Stimulated activated CD8-positive, alpha-beta memory T cell treated with anti-CD3 and anti-CD28 coated beads, Interleukin-2, amount 100 ng/mL, for 48 hours (primary cell): ENCODE data around the gene SNAPC2.
A peak's percentile ranks its signal among the peaks of the same experiment; 100 is the strongest.
"Not testable (repeated sequence)": the region's sequence is repeated elsewhere in the genome, so short reads cannot be mapped to it uniquely, and the experiment has no call there.

Experiments
- DNase-seq, 2 donors: peaks; one replicate each; pipeline ENCODE4 v3.0.0-alpha.2; 2020; ENCODE audit warnings: low read depth in 2 of 2

SNAPC2 gene

GRCh38 chr19:7909471-7910067 is 10.6 kb upstream of the SNAPC2 start:
- no peak for DNase-seq

- no peak for DNase-seq
These were observed 9.6 kb upstream of the SNAPC2 start for GRCh38 chr19:7910321-7911161.

- DNase-seq, result no peak
These were observed 8.5 kb upstream of the SNAPC2 start for GRCh38 chr19:7911508-7912143.

- DNase-seq, result no peak
These were observed 7.9 kb upstream of the SNAPC2 start for GRCh38 chr19:7912144-7912696.

GRCh38 chr19:7912697-7913564 is 7.2 kb upstream of the SNAPC2 start:
- no peak for DNase-seq

- no peak for DNase-seq
These were observed 6.5 kb upstream of the SNAPC2 start for GRCh38 chr19:7913652-7914051.

GRCh38 chr19:7914099-7914498 is 6.0 kb upstream of the SNAPC2 start:
- no peak for DNase-seq

GRCh38 chr19:7914598-7915045 is 5.5 kb upstream of the SNAPC2 start, which contains the start of gene TGFBR3L:
TSS of gene TGFBR3L (plus strand) at chr19:7914830.
- DNase-seq, result no peak

- DNase-seq, result no peak
These were observed 4.7 kb upstream of the SNAPC2 start for GRCh38 chr19:7915250-7916102.

GRCh38 chr19:7916103-7916954 is 3.8 kb upstream of the SNAPC2 start:
- DNase-seq, result peak in 1 of 2 donors; percentile 50

GRCh38 chr19:7916955-7917266 is 3.2 kb upstream of the SNAPC2 start:
- no peak for DNase-seq

GRCh38 chr19:7917267-7918061 is 2.7 kb upstream of the SNAPC2 start:
- DNase-seq, result peak in 1 of 2 donors; percentile 55

- not testable (repeated sequence) for DNase-seq
These were observed 2.0 kb upstream of the SNAPC2 start for GRCh38 chr19:7918062-7918614.

- DNase-seq, result no peak
These were observed 1.3 kb upstream of the SNAPC2 start for GRCh38 chr19:7918615-7919421.

GRCh38 chr19:7920519-7921301 is 572 bp downstream of the SNAPC2 start:
- DNase-seq, result peak; percentile 100

- no peak for DNase-seq
These were observed 1.3 kb downstream of the SNAPC2 start for GRCh38 chr19:7921302-7921966.
